A549 (cell line): ENCODE measurements around the gene EPC2. TPM values are rescaled to one million over a fixed set of nuclear protein-coding genes. Genes with fewer than 3 reads are reported as not detected.

Source experiments
- ATAC-seq, 2 experiments: fragments of 200-7000 bp in 1 of 2; fragments of >200 bp in 1 of 2; cut with Nextera tagmentation in 1 of 2; cut with Tn5 transposase in 1 of 2; 3 replicates each; pipeline versions ENCODE4 v1.8.0 to v1.9.1; 2018 to 2020; ENCODE audit warnings: mild to moderate bottlenecking in 1 of 2, moderate library complexity in 1 of 2
- CTCF ChIA-PET: fragments of 300-600 bp; sonication (Branson Sonifier 250); formaldehyde crosslinking; extraction: SDS; loops from one replicate; lab custom pipeline; 2021; ENCODE audit warnings: antibody characterized with exemption, inconsistent platforms; lab: Yijun Ruan, JAX
- POLR2A ChIA-PET: fragments of 350-600 bp; formaldehyde crosslinking; extraction: SDS; loops from one replicate; lab custom pipeline; 2021; ENCODE audit warnings: antibody characterized with exemption, inconsistent platforms; lab: Yijun Ruan, JAX
- DNase-seq, 2 experiments: peaks; one replicate each; pipeline versions ENCODE4 v3.0.0 to v3.0.0-alpha.2; 2011 to 2016; ENCODE audit warnings: low read depth in 1 of 2, low spot score in 1 of 2
- FAIRE-seq: peaks from 2 replicates; lab custom pipeline; 2011; peaks lifted over from hg19 to GRCh38; lab: Jason Lieb, UNC
- H3K27ac ChIP-seq, 2 experiments: fragments of >200 bp; sonication (Bioruptor Twin); formaldehyde crosslinking; 3 replicates each; pipeline ENCODE4 v1.5.1; 2016 to 2017
- H3K4me1 ChIP-seq: fragments of >200 bp; sonication (Bioruptor Twin); formaldehyde crosslinking; 3 replicates; pipeline ENCODE4 v1.6.1; 2016
- H3K4me2 ChIP-seq: fragments of >200 bp; sonication (Bioruptor Twin); formaldehyde crosslinking; 3 replicates; pipeline ENCODE4 v1.6.1; 2016
- H3K4me3 ChIP-seq: fragments of >200 bp; sonication (Bioruptor Twin); formaldehyde crosslinking; 3 replicates; pipeline ENCODE4 v1.5.1; 2016
- H3K9me3 ChIP-seq: fragments of >200 bp; sonication (Bioruptor Twin); formaldehyde crosslinking; 3 replicates; pipeline ENCODE4 v1.6.1; 2016
- ATOH8 ChIP-seq: fragments of 250-450 bp; sonication (Bioruptor Pico); IDR thresholded peaks from 2 replicates; pipeline ENCODE4 v1.5.0; 2020; ENCODE audit warnings: low read depth, mild to moderate bottlenecking, moderate library complexity
- BCL3 ChIP-seq: fragments of >200 bp; sonication (Bioruptor Twin); formaldehyde crosslinking; IDR thresholded peaks from 3 replicates; pipeline ENCODE4 v1.6.1; 2016
- BHLHE40 ChIP-seq: IDR thresholded peaks from 2 replicates; pipeline ENCODE4 v1.6.1; 2012; ENCODE audit warnings: low read depth, low read length, inconsistent platforms
- CBX2 ChIP-seq: fragments of 200-600 bp; sonication (generic); IDR thresholded peaks from 2 replicates; pipeline ENCODE4 v1.6.1; 2016; ENCODE audit warnings: low read depth, mild to moderate bottlenecking, borderline replicate concordance
- CBX8 ChIP-seq: fragments of 200-600 bp; sonication (generic); IDR thresholded peaks from 2 replicates; pipeline ENCODE4 v1.6.1; 2016
- CHD4 ChIP-seq: fragments of 200-600 bp; sonication (generic); IDR thresholded peaks from 2 replicates; pipeline ENCODE4 v1.6.1; 2016; ENCODE audit warnings: antibody characterized with exemption, mild to moderate bottlenecking, borderline replicate concordance
- EHF ChIP-seq: fragments of 250-450 bp; sonication (Bioruptor Pico); IDR thresholded peaks from 2 replicates; pipeline ENCODE4 v1.5.0; 2020; ENCODE audit warnings: mild to moderate bottlenecking
- FOSB ChIP-seq: fragments of 250-450 bp; sonication (Bioruptor Pico); IDR thresholded peaks from 2 replicates; pipeline ENCODE4 v1.5.0; 2020; ENCODE audit warnings: mild to moderate bottlenecking, moderate library complexity
- GATA3 ChIP-seq: IDR thresholded peaks from 2 replicates; pipeline ENCODE4 v1.6.1; 2012; ENCODE audit warnings: borderline replicate concordance
- HDAC2 ChIP-seq: fragments of 200-600 bp; sonication (generic); IDR thresholded peaks from 2 replicates; pipeline ENCODE4 v1.6.1; 2016
- HOXB13 ChIP-seq: fragments of 250-450 bp; sonication (Bioruptor Pico); IDR thresholded peaks from 2 replicates; pipeline ENCODE4 v1.5.0; 2020; ENCODE audit warnings: low read depth, mild to moderate bottlenecking, moderate library complexity
- JUN ChIP-seq, 2 experiments: fragments of >200 bp; sonication (Bioruptor Twin); formaldehyde crosslinking; IDR thresholded peaks; 2 replicates in 1 of 2; 3 replicates in 1 of 2; pipeline ENCODE4 v1.6.1; 2016 to 2017
- JUNB ChIP-seq: fragments of >200 bp; sonication (Bioruptor Twin); formaldehyde crosslinking; IDR thresholded peaks from 2 replicates; pipeline ENCODE4 v1.6.1; 2016
- KDM1A ChIP-seq: fragments of 200-600 bp; sonication (generic); IDR thresholded peaks from 2 replicates; pipeline ENCODE4 v1.6.1; 2016; ENCODE audit warnings: low read depth, mild to moderate bottlenecking
- MAFK ChIP-seq: fragments of 450-650 bp; IDR thresholded peaks from 2 replicates; pipeline ENCODE4 v1.6.1; 2014; ENCODE audit not compliant: partially characterized antibody
- NFE2L2 ChIP-seq: fragments of 150-350 bp; conservative IDR thresholded peaks from 2 replicates; pipeline ENCODE4 v1.6.1; 2014; ENCODE audit warnings: low read length
- PBX3 ChIP-seq: IDR thresholded peaks from 2 replicates; pipeline ENCODE4 v1.6.1; 2012
- POLR2AphosphoS2 ChIP-seq: conservative IDR thresholded peaks from 2 replicates; pipeline ENCODE4 v1.6.1; 2012; ENCODE audit warnings: low read length, improper control_type of control experiment, inconsistent platforms
- RARB ChIP-seq: fragments of 250-450 bp; sonication (Bioruptor Pico); IDR thresholded peaks from 2 replicates; pipeline ENCODE4 v1.8.0; 2021; ENCODE audit warnings: mild to moderate bottlenecking, moderate library complexity
- REST ChIP-seq: fragments of 200-600 bp; sonication (generic); IDR thresholded peaks from 2 replicates; pipeline ENCODE4 v1.6.1; 2016; ENCODE audit warnings: antibody characterized with exemption, mild to moderate bottlenecking, moderate library complexity
- RFX5 ChIP-seq: fragments of 450-650 bp; IDR thresholded peaks from 2 replicates; pipeline ENCODE4 v1.7.1; 2014; ENCODE audit warnings: antibody characterized with exemption, mild to moderate bottlenecking, moderate library complexity
- RNF2 ChIP-seq: fragments of 200-600 bp; sonication (generic); IDR thresholded peaks from 2 replicates; pipeline ENCODE4 v1.6.1; 2016; ENCODE audit warnings: low read depth, mild to moderate bottlenecking, antibody characterized with exemption, moderate library complexity, borderline replicate concordance
- SMC3 ChIP-seq: fragments of >200 bp; sonication (Bioruptor Twin); formaldehyde crosslinking; IDR thresholded peaks from 3 replicates; pipeline ENCODE4 v1.6.1; 2018; ENCODE audit warnings: inconsistent platforms
- SREBF2 ChIP-seq: fragments of 450-650 bp; IDR thresholded peaks from 2 replicates; pipeline ENCODE4 v1.6.1; 2014; ENCODE audit warnings: mild to moderate bottlenecking, moderate library complexity
- TFCP2L1 ChIP-seq: fragments of 250-450 bp; sonication (Bioruptor Pico); IDR thresholded peaks from 2 replicates; pipeline ENCODE4 v1.5.0; 2021; ENCODE audit warnings: mild to moderate bottlenecking
- USF2 ChIP-seq: fragments of 450-650 bp; IDR thresholded peaks from 2 replicates; pipeline ENCODE4 v1.6.1; 2014; ENCODE audit warnings: antibody characterized with exemption
- ZFP36 ChIP-seq: fragments of 450-650 bp; IDR thresholded peaks from 2 replicates; pipeline ENCODE4 v1.6.1; 2014; ENCODE audit warnings: borderline replicate concordance; ENCODE audit not compliant: partially characterized antibody
- WGBS: methylation state at CpG from one replicate; pipeline ENCODE4 v1.1.6; 2017; ENCODE audit errors: missing lambda C conversion rate; 5-methylcytosine and 5-hydroxymethylcytosine counted together
- polyA plus RNA-seq, 4 experiments: library from polyadenylated mRNA; depleted of rRNA in 3 of 4; stranded (reverse); fragments of >200 nt; fragmentation: RNase III in 1 of 4; extraction: RNeasy Plus Mini Kit Qiagen cat#74134 plus additional on column Dnase treatment in 1 of 4; gene quantifications; 2 replicates in 3 of 4; 3 replicates in 1 of 4; pipeline ENCODE4 v1.2.3, GENCODE V29; 2011 to 2017

EPC2 gene
- polyA plus RNA-seq, 2 of the 4 experiments (the other 2 are of a cell fraction), result 8.8 to 23.0 TPM

GRCh38 chr2:148721520-148721931 is 77.0 kb downstream of the EPC2 start:
- CTCF ChIA-PET, result interaction anchor here (1.3 kb wide), 1 partner anchor 8 kb away, joined by 3 read pairs; no protein-coding TSS in a partner anchor
- FAIRE-seq (no peak), ATAC-seq (peak in 1 of 2 experiments; percentile 34; a peak in 1 of 6 replicates), DNase-seq (no peak)
- POLR2A ChIA-PET, result interaction anchor here (0.7 kb wide), 1 partner anchor 464 kb away, joined by 4 read pairs; no protein-coding TSS in a partner anchor
- Histone ChIP-seq H3K4me1 (peaks cover 17% of the 10 kb centered on the region), H3K27ac (no peak overlapping the region), H3K4me3 (no peak overlapping the region), H3K4me2 (peak overlapping the region; percentile 46), H3K9me3 (no peaks in the 10 kb centered on the region)
- TF ChIP-seq RFX5 (no peak), EHF (CRISPR knock-in tag) (no peak), REST (no peak), KDM1A (no peak), GATA3 (no peak), HOXB13 (CRISPR knock-in tag) (no peak), TFCP2L1 (CRISPR knock-in tag) (no peak), BCL3 (no peak), NFE2L2 (no peak), MAFK (no peak), HDAC2 (no peak), SMC3 (no peak), CHD4 (no peak), BHLHE40 (no peak), ZFP36 (no peak), JUNB (no peak), CBX8 (no peak), SREBF2 (no peak), RNF2 (no peak)

GRCh38 chr2:148721991-148722777 is 77.6 kb downstream of the EPC2 start:
- FAIRE-seq (no peak), DNase-seq (no peak), ATAC-seq (no peak; a peak in 1 of 6 replicates)
- ChIA-PET CTCF (interaction anchor here (0.7 to 1.3 kb wide), 2 partner anchors 9 to 149 kb away, joined by 3 read pairs; no protein-coding TSS in a partner anchor), POLR2A (interaction anchor here (0.7 kb wide), 1 partner anchor 465 kb away, joined by 4 read pairs; no protein-coding TSS in a partner anchor)
- Histone ChIP-seq H3K4me3 (no peak overlapping the region), H3K9me3 (peaks cover 2% of the 10 kb centered on the region; the same call in 1 of the 3 replicates), H3K4me2 (peak overlapping the region; percentile 46), H3K4me1 (peaks cover 17% of the 10 kb centered on the region), H3K27ac (peak overlapping the region in 1 of 2 experiments; percentile 65; a peak in 2 of 6 replicates)
- 91% methylated on average over 5 of the region's 5 CpGs for WGBS
- no peak for TF ChIP-seq POLR2AphosphoS2
- no peak for TF ChIP-seq FOSB
- TF ChIP-seq ATOH8 (CRISPR knock-in tag), result no peak
- TF ChIP-seq RFX5, result no peak
- TF ChIP-seq REST, result no peak
- TF ChIP-seq JUN (IDR thresholded peaks at IDR 0.05), result no peak
- no peak for TF ChIP-seq CBX2
- no peak for TF ChIP-seq PBX3
- no peak for TF ChIP-seq RARB (CRISPR knock-in tag)
- TF ChIP-seq USF2, result no peak
